ENCODE measurements around the gene TP53BP2.

DNA sequence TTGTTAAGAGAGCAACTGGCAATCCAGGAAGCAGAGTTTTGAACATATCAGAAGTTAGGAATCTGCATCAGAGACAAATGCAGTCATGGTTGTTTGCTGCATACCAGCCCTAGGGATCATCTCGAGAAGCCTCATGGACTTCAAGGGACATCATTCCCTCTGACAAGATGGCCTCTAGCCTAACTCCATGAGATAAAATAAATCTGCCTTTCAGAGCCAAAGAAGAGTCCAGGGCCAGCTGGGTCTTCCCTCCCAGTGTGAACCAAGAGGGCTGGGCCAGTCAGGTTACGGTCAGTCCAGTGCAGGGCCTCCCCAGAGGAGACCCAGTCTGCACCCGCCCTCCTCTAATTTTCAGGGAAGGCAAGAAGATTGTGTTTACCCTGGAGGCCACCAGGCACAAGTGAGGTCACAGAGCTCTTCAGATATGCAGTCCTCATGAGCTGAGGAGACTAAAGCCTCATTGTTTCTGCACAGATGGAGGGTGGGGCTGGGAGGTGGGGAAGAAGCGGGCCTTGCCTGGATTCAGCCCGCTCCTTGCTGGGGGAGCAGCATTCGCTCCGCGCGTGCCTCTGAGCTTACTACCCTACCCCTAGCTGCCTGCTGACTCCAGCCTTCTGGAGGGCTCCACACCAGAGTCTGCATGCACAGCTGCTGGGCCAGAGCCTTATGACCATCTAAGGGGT, 80.6 kb downstream of the TP53BP2 start:
- TF ChIP-seq POLR2A (IDR thresholded peaks at IDR 0.05; ENCODE audit: low read depth, low read length): no peak
- no peak for TF ChIP-seq TAF1 (IDR thresholded peaks at IDR 0.05; ENCODE audit: borderline replicate concordance, low read depth, low read length)
- TF ChIP-seq POLR2AphosphoS5 (IDR thresholded peaks at IDR 0.05; ENCODE audit: low read depth, low read length): no peak

Measured in GM12892 (cell line).